Measurements from ENCODE around the gene RASGEF1B. TPM values are rescaled to one million over a fixed set of nuclear protein-coding genes. Genes with fewer than 3 reads are reported as not detected.

Gene RASGEF1B
- total RNA-seq, 4 donors from 2014 or later = 9.1 to 18.9 (median 13.9) TPM

- Histone ChIP-seq H3K27me3 (no peaks in the 10 kb centered on the region), H3K4me3 (no peak overlapping the region), H3K9me3 (no peaks in the 10 kb centered on the region), H3K36me3 (no peaks in the 10 kb centered on the region), H3K4me1 (peaks cover 0 to 82% (median 12%) of the 10 kb centered on the region in 3 donors), H3K27ac (no peak overlapping the region)
- intact Hi-C loops (cut with DNase I) = loop anchor here (5.0 to 10.0 kb wide), 2 partner anchors 52 to 375 kb away; no protein-coding TSS in a partner anchor
- TF ChIP-seq POLR2A (IDR thresholded peaks at IDR 0.05) (no peak), CTCF (IDR thresholded peaks at IDR 0.05) (peak; percentile 76 to 96 (median 91))
- WGBS, 2 donors = 22 to 26% methylated on average over 5 of the region's 5 CpGs
- DNase-seq = no peak
Observed at GRCh38 chr4:81466841-81467671, 4.7 kb downstream of the RASGEF1B start.

DNA sequence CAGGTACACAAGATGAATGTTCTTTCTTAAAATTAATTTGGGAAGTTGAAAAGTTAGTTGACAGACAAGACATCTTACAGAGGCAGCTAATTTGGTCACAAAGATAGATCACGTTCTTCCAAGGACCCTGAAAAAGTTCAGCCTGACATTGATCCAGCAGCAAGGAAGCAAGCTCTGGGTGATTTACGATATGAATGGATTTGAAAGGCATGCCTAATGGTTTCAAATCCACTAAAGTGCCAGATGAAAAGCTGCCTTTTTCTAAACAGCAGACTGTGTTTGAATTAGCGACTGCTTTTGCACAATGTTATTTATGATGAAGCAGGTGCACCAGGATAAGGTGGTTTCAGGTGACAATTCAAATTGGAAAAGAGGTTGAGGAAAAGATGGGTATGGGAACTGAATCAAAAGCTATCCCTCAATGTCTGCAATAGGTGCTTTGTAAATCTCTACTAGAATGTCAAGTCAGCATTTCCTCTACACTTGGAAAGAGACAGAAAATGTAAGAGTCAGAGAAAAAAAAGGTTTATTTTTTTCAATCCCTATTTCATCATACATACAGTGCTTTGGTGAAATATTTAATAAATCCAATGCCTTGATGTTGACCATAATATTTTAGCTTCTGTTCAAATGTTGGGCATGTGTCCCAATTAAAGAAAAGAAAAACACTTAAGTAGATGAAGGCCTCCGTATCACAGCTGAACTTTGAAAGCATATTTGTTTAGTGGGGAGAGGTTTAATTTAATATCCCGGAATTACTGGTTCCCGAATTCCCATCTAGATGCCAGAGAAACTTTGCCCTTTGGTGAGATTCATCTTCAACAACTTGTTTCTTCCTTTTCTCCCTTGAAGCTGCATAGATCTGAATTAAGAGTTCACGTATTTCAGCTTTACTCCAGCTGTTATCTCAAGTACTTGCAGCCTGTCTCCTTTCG is 6.0 kb downstream of the RASGEF1B start:
- DNase-seq = no peak
- Histone ChIP-seq H3K4me3 (no peak overlapping the region), H3K27ac (peak overlapping the region in 2 of 4 donors; percentile 1 to 3), H3K4me1 (peaks cover 0 to 86% (median 12%) of the 10 kb centered on the region in 3 donors), H3K27me3 (no peaks in the 10 kb centered on the region), H3K9me3 (no peaks in the 10 kb centered on the region), H3K36me3 (no peaks in the 10 kb centered on the region)
- intact Hi-C loops (cut with DNase I) = loop anchor here (5.0 to 10.0 kb wide), 2 partner anchors 51 to 377 kb away; no protein-coding TSS in a partner anchor
- 45 to 65% methylated on average over 8 of the region's 8 CpGs for WGBS, 2 donors
- no peak for TF ChIP-seq POLR2A (IDR thresholded peaks at IDR 0.05)
- TF ChIP-seq CTCF (IDR thresholded peaks at IDR 0.05) = no peak

GRCh38 chr4:81460834-81461233 is 10.9 kb downstream of the RASGEF1B start:
- H3K27me3 ChIP-seq = no peaks in the 10 kb centered on the region
- no peak overlapping the region for H3K4me3 ChIP-seq
- intact Hi-C loops (cut with DNase I) = loop anchor here (10.0 kb wide), 1 partner anchor 46 kb away; no protein-coding TSS in a partner anchor
- WGBS, 2 donors = 86 to 87% methylated on average over 3 of the region's 3 CpGs
- no peak for TF ChIP-seq CTCF (IDR thresholded peaks at IDR 0.05)
- no peak for TF ChIP-seq POLR2A (IDR thresholded peaks at IDR 0.05)
- DNase-seq = no peak
- peaks cover 0 to 35% (median 0%) of the 10 kb centered on the region in 3 donors for H3K36me3 ChIP-seq
- no peak overlapping the region for H3K27ac ChIP-seq
- peaks cover 0 to 46% (median 5%) of the 10 kb centered on the region in 3 donors for H3K4me1 ChIP-seq
- H3K9me3 ChIP-seq = no peaks in the 10 kb centered on the region

DNA sequence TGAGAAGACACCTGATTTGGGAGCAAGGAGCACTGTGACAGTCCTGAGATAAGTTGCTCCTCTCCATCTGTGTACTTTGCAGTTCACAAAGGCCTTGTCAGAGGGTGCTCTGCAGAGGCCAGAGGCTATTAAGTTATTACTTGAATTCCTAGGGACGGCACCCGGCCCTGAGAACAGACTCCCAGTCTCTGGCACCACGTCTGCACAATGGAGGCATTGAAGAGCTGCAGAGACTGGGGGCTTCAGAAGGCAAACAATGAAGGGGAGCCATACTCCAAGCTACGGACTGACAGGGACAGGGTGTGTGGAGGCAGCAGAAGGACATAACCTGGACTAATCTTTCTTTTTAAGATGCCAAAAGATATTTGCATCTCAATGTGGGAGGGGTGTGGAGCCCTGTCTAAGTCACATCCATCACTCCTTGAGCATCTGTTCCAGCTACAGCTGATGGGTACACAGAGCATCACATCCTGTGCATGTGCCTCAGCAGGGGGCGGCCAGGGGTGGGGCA is 11.5 kb downstream of the RASGEF1B start:
- H3K4me3 ChIP-seq = no peak overlapping the region
- H3K27ac ChIP-seq = no peak overlapping the region
- intact Hi-C loops (cut with DNase I) = loop anchor here (10.0 kb wide), 1 partner anchor 45 kb away; no protein-coding TSS in a partner anchor
- peaks cover 0 to 46% (median under 1%) of the 10 kb centered on the region in 3 donors for H3K4me1 ChIP-seq
- H3K36me3 ChIP-seq = peaks cover 0 to 40% (median 0%) of the 10 kb centered on the region in 3 donors
- DNase-seq = no peak
- WGBS, 2 donors = 58 to 88% methylated on average over 2 of the region's 5 CpGs
- TF ChIP-seq CTCF (IDR thresholded peaks at IDR 0.05) (no peak), POLR2A (IDR thresholded peaks at IDR 0.05) (no peak)
- H3K9me3 ChIP-seq = no peaks in the 10 kb centered on the region
- H3K27me3 ChIP-seq = no peaks in the 10 kb centered on the region

Data from esophagus squamous epithelium (tissue), 5 donors.